CD4-positive, alpha-beta T cell treated with Interferon gamma for 1 hour (primary cell): ENCODE measurements around the gene KCNMB3.
"Not testable (repeated sequence)": the region's sequence is repeated elsewhere in the genome, so short reads cannot be mapped to it uniquely, and the experiment has no call there.

Experiments used
- DNase-seq: peaks from one replicate; pipeline ENCODE4 v3.0.0-alpha.2; 2020

The KCNMB3 gene

GRCh38 chr3:179263134-179263533 lies 12.2 kb upstream of the KCNMB3 start:
- no peak for DNase-seq

DNA sequence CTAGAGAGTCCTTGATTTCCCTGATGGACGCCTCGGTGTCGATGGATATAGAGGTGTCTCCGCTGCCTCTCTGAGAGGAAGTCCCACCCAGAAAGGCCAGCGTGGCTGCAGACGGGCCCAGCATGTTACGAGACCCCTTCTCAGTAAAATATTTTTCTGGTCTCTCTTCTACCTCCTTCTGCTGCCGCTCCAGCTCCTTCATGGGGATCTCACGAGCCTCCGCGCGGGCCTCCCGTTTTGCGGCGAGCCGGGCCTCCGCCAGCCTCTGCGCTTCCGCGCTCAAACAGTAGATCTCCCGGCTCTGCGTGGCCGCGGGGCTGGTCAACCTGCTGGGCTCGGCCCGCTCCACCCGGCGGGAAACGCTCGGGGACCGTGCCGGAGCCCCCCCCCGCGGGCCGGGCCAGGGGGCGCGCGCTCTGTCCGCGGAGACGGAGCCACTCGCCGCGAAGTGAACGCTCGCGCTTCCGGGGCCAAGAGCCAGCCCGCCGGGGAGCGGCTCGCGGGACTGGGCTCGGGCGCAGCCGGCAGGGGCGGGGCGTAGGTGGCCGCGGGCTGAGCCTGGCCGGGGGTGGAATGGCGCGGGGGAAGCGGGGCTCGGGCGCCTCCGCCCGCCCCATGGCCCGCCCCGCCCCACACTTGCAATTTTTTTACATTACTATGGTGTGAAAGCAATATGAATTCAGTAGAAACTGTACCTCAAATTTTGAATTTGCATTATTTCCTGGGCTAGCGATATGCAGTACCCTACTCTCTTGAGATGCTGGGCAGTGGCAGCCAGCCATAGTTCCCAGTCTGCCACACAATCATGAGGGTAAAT lies 10.2 kb upstream of the KCNMB3 start:
- peak; percentile 74 for DNase-seq

DNA sequence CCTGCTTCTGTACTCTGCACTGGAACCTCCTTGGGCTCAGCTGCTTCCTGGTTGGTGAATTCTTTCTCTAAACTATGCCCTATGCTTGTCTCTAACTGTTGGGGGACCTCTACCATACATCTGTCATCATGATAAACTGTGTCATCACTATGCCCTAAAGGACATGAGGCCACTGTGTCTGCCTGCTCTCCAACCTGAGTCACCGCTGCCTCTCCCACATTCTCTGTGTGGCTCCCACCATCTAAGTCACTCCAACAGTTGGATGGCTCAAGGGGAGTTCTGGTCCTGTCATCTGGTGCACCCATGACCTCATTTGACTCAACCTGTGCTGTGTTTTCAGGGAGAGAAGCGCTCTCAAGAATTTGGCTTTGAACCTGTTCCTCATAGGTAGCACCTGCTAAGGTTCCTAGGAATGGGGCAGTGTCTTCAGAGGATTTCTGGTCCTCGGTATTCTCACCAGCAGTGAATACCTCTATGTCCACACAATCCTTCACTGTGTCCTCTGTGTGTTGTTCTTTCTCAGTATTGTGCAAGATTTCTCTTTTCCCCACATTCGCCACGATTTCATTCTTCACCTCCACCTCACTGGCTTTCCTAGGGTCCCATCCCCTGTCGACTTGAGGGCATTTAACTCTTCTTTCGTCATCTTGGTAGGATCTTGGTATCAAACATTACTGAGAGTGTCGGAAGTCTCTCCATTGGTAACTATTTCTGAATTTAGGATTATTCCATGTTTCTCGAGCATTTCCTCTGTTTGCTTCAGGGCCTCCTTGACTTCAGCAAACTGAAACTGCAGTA lies 9.2 kb upstream of the KCNMB3 start:
- not testable (repeated sequence) for DNase-seq

DNA sequence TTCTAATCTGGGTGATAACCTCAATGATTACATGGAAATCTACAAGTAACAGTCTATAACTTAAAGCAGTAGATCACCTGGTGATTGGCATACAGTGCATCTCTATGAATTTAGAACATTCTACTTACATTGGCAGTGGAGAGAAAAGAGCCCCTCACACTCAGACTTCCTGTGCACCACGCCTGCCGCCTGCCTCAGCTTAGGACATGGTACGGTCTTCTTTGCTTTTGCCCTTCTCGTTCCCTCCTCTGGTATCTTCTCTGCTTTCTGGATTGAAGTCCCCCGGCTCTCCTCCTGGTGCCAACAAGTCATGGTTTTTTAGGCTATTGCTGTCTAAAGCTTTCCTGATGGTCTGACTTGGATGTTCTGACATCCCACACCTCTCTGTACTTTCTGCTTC lies 7.9 kb upstream of the KCNMB3 start:
- no peak for DNase-seq

DNA sequence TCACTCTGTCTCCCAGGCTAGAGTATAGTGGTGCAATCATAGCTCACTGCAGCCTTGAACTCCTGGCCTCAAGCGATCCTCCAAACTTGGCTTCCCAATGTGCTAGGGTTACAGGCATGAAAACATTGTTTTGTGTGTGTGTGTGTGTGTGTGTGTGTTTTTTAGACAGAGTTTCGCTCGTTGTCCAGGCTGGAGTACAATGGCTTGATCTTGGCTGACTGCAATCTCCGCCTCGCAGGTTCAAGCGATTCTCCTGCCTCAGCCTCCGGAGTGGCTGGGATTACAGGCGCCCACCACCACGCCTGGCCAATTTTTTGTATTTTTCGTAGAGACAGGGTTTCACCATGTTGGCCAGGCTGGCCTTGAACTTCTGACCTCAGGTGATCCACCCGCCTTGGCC lies 6.8 kb upstream of the KCNMB3 start:
- DNase-seq, result not testable (repeated sequence)

GRCh38 chr3:179256813-179257212 lies 5.9 kb upstream of the KCNMB3 start:
- DNase-seq, result no peak

DNA sequence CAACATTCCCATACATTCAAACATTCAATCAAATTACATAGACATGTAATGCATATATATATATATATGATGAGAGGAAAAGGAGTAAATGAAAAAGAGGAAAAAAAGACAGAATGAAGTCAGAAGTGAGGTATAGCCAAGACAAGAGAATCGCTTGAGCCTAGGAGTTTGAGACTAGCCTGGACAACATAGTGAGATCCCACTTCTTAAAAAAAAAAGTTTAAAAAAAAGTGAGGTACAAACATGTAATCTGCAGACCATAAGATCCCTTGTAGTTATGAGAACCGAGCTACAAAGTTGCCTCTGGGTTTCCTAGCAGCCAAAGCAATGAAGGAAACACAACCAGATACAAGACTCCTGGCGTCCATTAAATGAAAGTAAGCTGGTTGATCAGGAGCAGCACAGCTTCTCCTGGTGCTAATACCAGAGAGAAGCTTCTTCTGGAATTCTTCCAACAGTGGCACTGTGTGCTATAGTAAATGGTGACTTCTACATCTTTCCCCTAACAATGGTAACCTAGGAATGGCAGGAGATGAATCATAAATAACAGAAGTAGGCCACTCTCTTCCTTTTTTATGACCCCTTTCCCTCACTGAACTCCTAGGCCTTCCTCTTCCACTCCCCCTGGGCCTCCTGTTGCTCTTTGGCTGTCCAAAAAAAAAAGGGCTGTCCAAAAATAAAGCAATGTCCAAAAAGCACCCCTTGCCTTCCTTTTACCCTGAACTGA lies 3.5 kb downstream of the KCNMB3 start:
- no peak for DNase-seq

GRCh38 chr3:179244878-179245277 lies 6.0 kb downstream of the KCNMB3 start:
- DNase-seq, result no peak

- not testable (repeated sequence) for DNase-seq
Measured at GRCh38 chr3:179242859-179243258, 8.1 kb downstream of the KCNMB3 start.

DNA sequence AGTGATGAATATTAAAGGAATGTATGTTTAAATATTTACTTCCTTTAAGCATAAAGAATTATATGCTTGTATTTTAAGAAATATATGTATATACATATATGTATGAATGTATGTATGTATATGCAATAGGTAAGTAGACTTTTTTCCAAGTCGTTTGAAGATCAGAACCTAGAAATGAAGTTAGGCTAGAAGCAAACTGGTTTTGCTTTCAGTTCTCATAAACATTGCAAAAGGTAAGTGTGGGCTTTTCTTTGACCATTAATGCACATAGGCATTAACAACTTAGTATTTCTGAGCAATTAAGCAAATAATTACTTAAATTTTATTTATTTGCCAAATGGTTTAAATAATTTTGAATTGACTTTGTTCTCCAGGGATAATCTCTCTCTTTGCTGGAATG lies 10.6 kb downstream of the KCNMB3 start:
- not testable (repeated sequence) for DNase-seq

DNA sequence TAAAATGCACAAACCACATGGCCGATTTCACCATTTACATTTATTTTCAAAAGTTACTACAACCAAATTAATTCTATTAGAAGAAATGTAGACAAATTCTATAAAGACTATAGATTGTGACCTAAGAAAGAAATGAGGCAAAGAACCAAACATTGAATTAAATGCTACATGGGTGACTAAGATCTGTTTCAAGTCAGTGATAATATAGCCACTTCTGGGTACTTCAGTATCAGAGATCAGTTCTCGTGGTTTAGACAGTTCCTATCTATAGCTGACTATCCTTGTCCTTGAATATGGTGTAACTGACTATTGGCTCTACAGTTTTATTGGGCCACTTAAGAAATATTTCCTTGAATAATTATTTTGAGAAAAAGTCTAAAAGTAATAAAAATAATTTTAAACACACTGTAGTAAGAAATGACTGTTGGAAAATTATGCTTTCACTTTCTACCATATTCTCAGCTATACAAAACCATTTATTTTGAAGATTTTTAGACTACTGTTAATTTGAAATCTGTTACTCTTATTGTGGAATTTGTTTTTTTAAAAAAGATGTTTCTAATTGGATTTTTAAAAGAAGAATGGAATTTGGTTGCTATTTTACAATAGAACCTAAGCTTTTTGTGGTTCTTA lies 14.1 kb downstream of the KCNMB3 start:
- no peak for DNase-seq

DNA sequence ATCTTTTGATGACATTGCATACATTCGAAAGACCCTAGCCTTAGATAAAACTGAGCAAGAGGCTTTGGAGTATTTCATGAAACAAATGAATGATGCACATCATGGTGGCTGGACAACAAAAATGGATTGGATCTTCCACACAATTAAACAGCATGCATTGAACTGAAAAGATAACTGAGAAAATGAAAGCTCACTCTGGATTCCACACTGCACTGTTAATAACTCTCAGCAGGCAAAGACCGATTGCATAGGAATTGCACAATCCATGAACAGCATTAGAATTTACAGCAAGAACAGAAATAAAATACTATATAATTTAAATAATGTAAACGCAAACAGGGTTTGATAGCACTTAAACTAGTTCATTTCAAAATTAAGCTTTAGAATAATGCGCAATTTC lies 16.7 kb downstream of the KCNMB3 start:
- DNase-seq, result no peak

DNA sequence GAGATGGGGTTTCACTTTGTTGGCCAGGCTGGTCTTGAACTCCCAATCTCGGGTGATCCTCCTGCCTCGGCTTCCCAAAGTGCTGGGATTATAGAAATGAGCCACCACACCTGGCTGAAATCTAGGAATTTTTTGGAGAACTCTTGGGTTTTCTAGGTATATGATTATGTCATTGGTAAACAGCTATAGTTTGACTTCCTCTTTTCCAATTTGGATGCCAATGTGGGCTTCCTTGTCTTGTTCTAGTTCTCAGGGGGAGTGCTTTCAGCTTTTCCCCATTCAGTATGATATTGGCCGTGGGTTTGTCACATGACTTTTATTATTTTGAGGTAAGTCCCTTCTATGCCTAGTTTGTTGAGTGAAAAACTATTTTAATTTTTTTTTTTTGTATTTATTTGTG lies 17.9 kb downstream of the KCNMB3 start:
- DNase-seq, result no peak

DNA sequence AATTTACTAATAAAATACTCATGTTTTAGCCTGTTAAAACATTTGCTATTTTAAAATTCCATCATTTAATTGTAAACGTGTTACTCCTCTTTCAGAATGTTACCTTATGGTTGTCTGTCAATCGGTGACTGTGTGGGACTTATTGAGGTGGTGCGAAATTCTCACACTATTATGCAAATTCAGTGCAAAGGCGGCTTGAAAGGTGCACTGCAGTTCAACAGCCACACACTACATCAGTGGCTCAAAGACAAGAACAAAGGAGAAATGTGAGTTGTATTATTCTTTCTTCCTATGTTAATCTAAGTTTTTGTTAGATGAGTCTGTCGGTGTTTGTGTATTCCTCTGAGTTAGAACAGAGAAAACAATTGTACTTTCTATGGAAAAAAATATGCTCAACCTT lies 21.7 kb downstream of the KCNMB3 start:
- DNase-seq, result no peak

- no peak for DNase-seq
Measured at GRCh38 chr3:179227349-179227748, 23.6 kb downstream of the KCNMB3 start.

GRCh38 chr3:179224584-179224983 lies 26.3 kb downstream of the KCNMB3 start:
- no peak for DNase-seq

DNA sequence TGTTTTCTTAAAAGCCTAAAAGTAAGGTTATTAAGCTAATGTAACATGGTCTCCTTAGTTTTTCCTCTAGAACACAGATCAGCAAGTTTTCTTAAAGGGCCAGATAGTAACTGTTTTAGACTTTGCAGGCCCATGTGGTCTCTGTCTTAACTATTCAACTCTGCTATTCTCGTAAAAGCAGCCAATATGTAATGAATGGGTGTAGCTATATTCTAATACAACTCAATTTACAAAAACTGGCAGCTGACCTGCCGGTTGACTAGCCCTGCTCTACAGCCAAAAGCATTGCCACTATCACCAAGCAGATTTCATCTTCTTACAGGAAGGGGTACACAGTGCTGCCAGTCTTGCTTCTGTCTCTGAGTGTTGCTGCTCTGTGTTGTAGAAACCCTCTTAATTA lies 27.4 kb downstream of the KCNMB3 start:
- DNase-seq, result no peak

GRCh38 chr3:179218213-179218612 lies 32.7 kb downstream of the KCNMB3 start:
- DNase-seq, result not testable (repeated sequence)

GRCh38 chr3:179215550-179215949 lies 35.4 kb downstream of the KCNMB3 start:
- not testable (repeated sequence) for DNase-seq

- no peak for DNase-seq
Measured at GRCh38 chr3:179200790-179201189, 50.1 kb downstream of the KCNMB3 start.

GRCh38 chr3:179196700-179197099 lies 54.2 kb downstream of the KCNMB3 start:
- DNase-seq, result no peak

DNA sequence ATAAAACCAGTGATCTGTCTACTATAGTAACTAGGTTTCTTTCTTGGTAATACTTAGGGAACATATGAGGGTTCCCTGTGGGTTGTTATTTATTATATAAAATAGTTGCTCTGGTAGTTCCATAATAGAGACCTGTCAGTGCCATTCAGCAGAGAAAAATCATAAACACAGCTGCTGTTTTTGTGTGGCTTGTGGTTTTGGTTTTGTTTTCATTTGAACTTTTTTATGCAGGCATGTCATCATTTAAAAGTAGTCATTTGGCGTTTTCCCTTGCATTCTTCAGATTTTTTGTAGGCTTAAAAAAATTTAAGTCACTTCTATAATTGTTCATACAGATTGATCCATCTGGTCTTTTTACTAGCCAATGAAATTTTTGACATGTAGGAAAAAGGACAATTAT lies 54.8 kb downstream of the KCNMB3 start:
- no peak for DNase-seq

GRCh38 chr3:179194931-179195330 lies 56.0 kb downstream of the KCNMB3 start:
- no peak for DNase-seq
